Ovary (tissue), 9 donors: ENCODE results near the gene GPSM1. TPM values are rescaled to one million over a fixed set of nuclear protein-coding genes. Genes with fewer than 3 reads are reported as not detected.

ENCODE experiments used
- DNase-seq, 5 donors: peaks; one replicate each; pipeline ENCODE4 v3.0.0-alpha.2; 2019 to 2020
- H3K27ac ChIP-seq, 2 donors: fragments of 200-600 bp; one replicate each; pipeline versions ENCODE4 v1.5.1 to v1.8.0; 2019 to 2022
- H3K27me3 ChIP-seq: fragments of 200-600 bp; one replicate; pipeline ENCODE4 v1.8.0; 2022
- H3K36me3 ChIP-seq: fragments of 200-600 bp; sonication (generic); one replicate; pipeline ENCODE4 v1.5.1; 2019
- H3K4me1 ChIP-seq: one replicate; pipeline ENCODE4 v1.8.1; 2013; ENCODE audit warnings: mild to moderate bottlenecking, moderate library complexity; ENCODE audit not compliant: insufficient read depth
- H3K4me3 ChIP-seq: fragments of 200-600 bp; sonication (generic); one replicate; pipeline ENCODE4 v1.5.1; 2017
- H3K9me3 ChIP-seq, 2 donors: fragments of 200-600 bp in 1 of 2; sonication (generic) in 1 of 2; one replicate each; pipeline versions ENCODE4 v1.5.1 to v1.8.1; 2013 to 2019; ENCODE audit warnings: mild to moderate bottlenecking in 1 of 2, moderate library complexity in 1 of 2
- CTCF ChIP-seq, 3 donors: fragments of 450-650 bp in 2 of 3; fragments of 200-600 bp in 1 of 3; IDR thresholded peaks; one replicate each; pipeline versions ENCODE4 v1.5.1 to v1.8.0; 2016 to 2022; ENCODE audit warnings: antibody characterized with exemption in 3 of 3, mild to moderate bottlenecking in 1 of 3
- EP300 ChIP-seq: sonication (generic); formaldehyde crosslinking; IDR thresholded peaks from one replicate; pipeline ENCODE4 v1.6.1; 2017; ENCODE audit warnings: antibody characterized with exemption
- POLR2A ChIP-seq: fragments of 450-650 bp; IDR thresholded peaks from one replicate; pipeline ENCODE4 v1.6.1; 2017; ENCODE audit warnings: antibody characterized with exemption, mild to moderate bottlenecking, moderate library complexity
- WGBS, 3 donors: extraction: QIAGEN DNeasy Blood & Tissue Kit in 1 of 3; methylation state at CpG; one replicate each; pipeline versions ENCODE4 v1.1.5 to v1.1.7; 2013 to 2017; 5-methylcytosine and 5-hydroxymethylcytosine counted together
- intact Hi-C, 4 donors: fragments of 100-400 bp; cut with DNase I; formaldehyde crosslinking; loops; one replicate each; pipeline versions ENCODE4 v1.11.0 to v1.15.1; 2022 to 2023
- polyA plus RNA-seq, 2 donors: library from polyadenylated mRNA; stranded (reverse); fragments of 200-250 nt in 1 of 2; fragments of 350-450 nt in 1 of 2; fragmentation: Illumina TruSeq in 1 of 2; extraction: RNeasy Lipid Tissue Mini Kit (QIAGEN cat#74804) in 1 of 2; gene quantifications; one replicate each; pipeline ENCODE4 v1.2.3, GENCODE V29; 2013 to 2014
- total RNA-seq, 7 donors: library from RNA; depleted of rRNA in 2 of 7; stranded (reverse); fragments of >200 nt in 2 of 7; fragmentation: NEBNext Ultra II Directional in 3 of 7; extraction: Animal tissue kit (Norgen Biotek cat#: 25700) in 3 of 7; gene quantifications; one replicate each; pipeline versions ENCODE4 v1.1.0 to v1.2.4, GENCODE V29; 2016 to 2023
- donor health status: DM: no; HTN: no; CAD: no; lungs with moderate emphysema.
- donor health status: DM: no; HTN: no; CAD: no.
- donor health status: Bipolar disorder and iron deficiency.
- donor health status: DM: yes; HTN: yes; CAD: no.
- donor health status: DM: no; HTN: no; CAD: no.
- donor health status: DM: yes; HTN: yes; CAD: no.

The GPSM1 gene
- total and polyA plus RNA-seq, 9 donors, result 0.57 to 65.4 (median 36.3) TPM

GRCh38 chr9:136328622-136329041 lies 1.3 kb downstream of the GPSM1 start:
- TF ChIP-seq POLR2A (no peak), CTCF (IDR thresholded peaks at IDR 0.05) (no peak), EP300 (no peak)
- 5 to 11% (median 8%) methylated on average over 10 to 15 of the region's 15 CpGs for WGBS, 3 donors
- Histone ChIP-seq H3K4me1 (peaks cover 19% of the 10 kb centered on the region), H3K27ac (peak overlapping the region; percentile 85 to 94), H3K27me3 (no peaks in the 10 kb centered on the region), H3K9me3 (no peaks in the 10 kb centered on the region), H3K4me3 (peak overlapping the region; percentile 69), H3K36me3 (no peaks in the 10 kb centered on the region)
- intact Hi-C loops, result loop anchor here in 1 of 4 donors (5.0 kb wide), 1 partner anchor 34 kb away; the partner anchor contains the start of gene DNLZ
- peak; percentile 55 to 74 (median 61) for DNase-seq

- Histone ChIP-seq H3K36me3 (no peaks in the 10 kb centered on the region), H3K27ac (peak overlapping the region in 1 of 2 donors; percentile 94), H3K4me3 (peak overlapping the region; percentile 69), H3K27me3 (no peaks in the 10 kb centered on the region), H3K4me1 (peaks cover 19% of the 10 kb centered on the region), H3K9me3 (no peaks in the 10 kb centered on the region)
- 60 to 69% (median 62%) methylated on average over 18 to 19 of the region's 19 CpGs for WGBS, 3 donors
- TF ChIP-seq POLR2A (no peak), EP300 (no peak), CTCF (IDR thresholded peaks at IDR 0.05) (no peak)
- intact Hi-C loops, result loop anchor here in 1 of 4 donors (5.0 kb wide), 1 partner anchor 33 kb away; the partner anchor contains the start of gene DNLZ
- DNase-seq, result peak in 1 of 5 donors; percentile 37
Observed at GRCh38 chr9:136329211-136329627, 1.9 kb downstream of the GPSM1 start.

- WGBS, 3 donors, result 82 to 90% (median 89%) methylated on average over 20 to 23 of the region's 23 CpGs
- DNase-seq, result no peak
- no peaks in the 10 kb centered on the region for H3K9me3 ChIP-seq
Observed at GRCh38 chr9:136329636-136330405, 2.5 kb downstream of the GPSM1 start.

More at GRCh38 chr9:136329636-136330405, 2.5 kb downstream of the GPSM1 start:
- H3K27me3 ChIP-seq, result no peaks in the 10 kb centered on the region
- no peak for TF ChIP-seq POLR2A
- TF ChIP-seq CTCF (IDR thresholded peaks at IDR 0.05), result no peak
- no peak for TF ChIP-seq EP300
- peaks cover 19% of the 10 kb centered on the region for H3K4me1 ChIP-seq
- H3K4me3 ChIP-seq, result no peak overlapping the region
- H3K36me3 ChIP-seq, result no peaks in the 10 kb centered on the region
- H3K27ac ChIP-seq, result no peak overlapping the region
- intact Hi-C loops, result loop anchor here in 1 of 4 donors (5.0 kb wide), 1 partner anchor 32 kb away; the partner anchor contains the start of gene DNLZ
